ENCODE measurements around the gene NXNL2. TPM values are rescaled to one million over a fixed set of nuclear protein-coding genes. Genes with fewer than 3 reads are reported as not detected.

The NXNL2 gene
- total and polyA plus RNA-seq, 2 experiments from 2014 or later = 3.4 to 5.1 TPM

GRCh38 chr9:88523056-88523455 lies 11.9 kb upstream of the NXNL2 start:
- Histone ChIP-seq H2AFZ (no peak overlapping the region), H3K36me3 (ENCODE audit: insufficient read depth) (no peaks in the 10 kb centered on the region)

GRCh38 chr9:88524911-88525310 lies 10.1 kb upstream of the NXNL2 start:
- Histone ChIP-seq H3K4me3 (no peak overlapping the region), H3K79me2 (replicated peaks; ENCODE audit: insufficient read depth) (no peaks in the 10 kb centered on the region), H3K4me1 (ENCODE audit: insufficient read depth) (peaks cover 17% of the 10 kb centered on the region), H3K27me3 (ENCODE audit: insufficient read depth) (no peaks in the 10 kb centered on the region), H3F3A (replicated peaks; ENCODE audit: low read depth) (no peaks in the 10 kb centered on the region), H4K20me1 (replicated peaks; ENCODE audit: insufficient read depth) (no peaks in the 10 kb centered on the region), H3K27ac (ENCODE audit: low read depth) (no peak overlapping the region), H3K9me2 (ENCODE audit: insufficient read depth) (no peaks in the 10 kb centered on the region), H3K4me2 (no peak overlapping the region), H3K36me3 (ENCODE audit: insufficient read depth) (no peaks in the 10 kb centered on the region), H2AFZ (no peak overlapping the region)
- TF ChIP-seq ZNF462 (CRISPR knock-in tag; IDR thresholded peaks at IDR 0.05) = no peak
- H3K4me1 Mint-ChIP-seq = peaks cover 36% of the 10 kb centered on the region
- no peak for DNase-seq (ENCODE audit: low spot score)
- ATAC-seq = no peak
- H3K27ac Mint-ChIP-seq = no peak overlapping the region
- no peaks in the 10 kb centered on the region for H3K36me3 Mint-ChIP-seq (ENCODE audit: low read depth)
- H3K9me3 Mint-ChIP-seq = no peaks in the 10 kb centered on the region; the same call in 2 of the 3 replicates
- H3K4me3 Mint-ChIP-seq = no peak overlapping the region
- peaks cover 18% of the 10 kb centered on the region for H3K27me3 Mint-ChIP-seq (ENCODE audit: insufficient read depth, low read depth, poor library complexity)

More at GRCh38 chr9:88523056-88523455, 11.9 kb upstream of the NXNL2 start:
- peaks cover 14% of the 10 kb centered on the region for H3K27me3 Mint-ChIP-seq (ENCODE audit: insufficient read depth, low read depth, poor library complexity)
- H3K36me3 Mint-ChIP-seq (ENCODE audit: low read depth) = no peaks in the 10 kb centered on the region
- no peak overlapping the region for H3K4me3 Mint-ChIP-seq
- no peak overlapping the region for H3K27ac Mint-ChIP-seq
- Histone ChIP-seq H3K9me2 (ENCODE audit: insufficient read depth) (no peaks in the 10 kb centered on the region; the same call in 1 of the 2 replicates), H3K79me2 (replicated peaks; ENCODE audit: insufficient read depth) (no peaks in the 10 kb centered on the region), H3K27ac (ENCODE audit: low read depth) (no peak overlapping the region), H3K4me1 (ENCODE audit: insufficient read depth) (peaks cover 13% of the 10 kb centered on the region; the same call in 1 of the 2 replicates), H3K4me2 (no peak overlapping the region), H3K4me3 (no peak overlapping the region), H3F3A (replicated peaks; ENCODE audit: low read depth) (no peaks in the 10 kb centered on the region), H4K20me1 (replicated peaks; ENCODE audit: insufficient read depth) (no peaks in the 10 kb centered on the region), H3K27me3 (ENCODE audit: insufficient read depth) (no peaks in the 10 kb centered on the region)
- no peak for DNase-seq (ENCODE audit: low spot score)
- no peak for ATAC-seq
- H3K9me3 Mint-ChIP-seq = no peaks in the 10 kb centered on the region
- peaks cover 26% of the 10 kb centered on the region for H3K4me1 Mint-ChIP-seq
- TF ChIP-seq ZNF114 (CRISPR knock-in tag; IDR thresholded peaks at IDR 0.05) (no peak), ZNF331 (CRISPR knock-in tag; IDR thresholded peaks at IDR 0.05; ENCODE audit: low read depth) (no peak), CTCF (conservative IDR thresholded peaks at IDR 0.05; ENCODE audit: low read depth in 2 of 2) (no peak), ETS1 (IDR thresholded peaks at IDR 0.05) (no peak), STAT1 (IDR thresholded peaks at IDR 0.05; ENCODE audit: unreplicated experiment) (no peak), NANOG (IDR thresholded peaks at IDR 0.05; ENCODE audit: borderline replicate concordance) (no peak), EZH2phosphoT487 (IDR thresholded peaks at IDR 0.05; ENCODE audit: unreplicated experiment) (no peak), CREB1 (CRISPR knock-in tag; IDR thresholded peaks at IDR 0.05; ENCODE audit: low read depth) (no peak)
